Neuronal stem cell (in vitro differentiated cells): ENCODE measurements around the gene MCEMP1.

Source experiments
- DNase-seq: peaks from one replicate; pipeline ENCODE4 v3.0.0-alpha.2; 2013; ENCODE audit warnings: low spot score
- H2AFZ ChIP-seq: one replicate; pipeline ENCODE4 v1.6.1; 2013; ENCODE audit warnings: mild to moderate bottlenecking, low read length, inconsistent platforms
- H2AK5ac ChIP-seq: 2 replicates; pipeline ENCODE4 v1.6.1; 2013; ENCODE audit warnings: low read depth, mild to moderate bottlenecking, inconsistent platforms, low read length, moderate library complexity, mixed read lengths
- H2BK120ac ChIP-seq: 2 replicates; pipeline ENCODE4 v1.6.1; 2013; ENCODE audit warnings: low read depth, mild to moderate bottlenecking, inconsistent platforms, low read length, moderate library complexity, mixed read lengths
- H2BK12ac ChIP-seq: one replicate; pipeline ENCODE4 v1.6.1; 2013; ENCODE audit warnings: low read length, inconsistent platforms
- H2BK15ac ChIP-seq: 2 replicates; pipeline ENCODE4 v1.6.1; 2013; ENCODE audit warnings: mild to moderate bottlenecking, low read length, inconsistent platforms, mixed read lengths
- H2BK5ac ChIP-seq: one replicate; pipeline ENCODE4 v1.6.1; 2013; ENCODE audit warnings: inconsistent platforms, mild to moderate bottlenecking, low read length, moderate library complexity
- H3K14ac ChIP-seq: one replicate; pipeline ENCODE4 v1.6.1; 2013; ENCODE audit warnings: low read length, inconsistent platforms
- H3K18ac ChIP-seq: 2 replicates; pipeline ENCODE4 v1.6.1; 2013; ENCODE audit warnings: low read length, inconsistent platforms
- H3K23ac ChIP-seq: 2 replicates; pipeline ENCODE4 v1.6.1; 2013; ENCODE audit warnings: low read depth, mild to moderate bottlenecking, mixed read lengths, low read length, inconsistent platforms; ENCODE audit not compliant: poor library complexity
- H3K27ac ChIP-seq: replicated peaks from 3 replicates; pipeline ENCODE4 v1.5.1; 2013; ENCODE audit warnings: low read length, inconsistent platforms
- H3K27me3 ChIP-seq, 3 experiments: 2 replicates each; pipeline ENCODE4 v1.6.1; 2013; ENCODE audit warnings: low read length in 3 of 3, mild to moderate bottlenecking in 2 of 3, inconsistent platforms in 1 of 3, low read depth in 1 of 3, mixed read lengths in 1 of 3, moderate library complexity in 1 of 3; ENCODE audit not compliant: control insufficient read depth in 3 of 3, insufficient read depth in 3 of 3
- H3K36me3 ChIP-seq, 2 donors: replicated peaks in 1 of 2; 2 replicates each; pipeline ENCODE4 v1.6.1; 2013; ENCODE audit warnings: low read length in 2 of 2; ENCODE audit not compliant: control insufficient read depth in 2 of 2, insufficient read depth in 2 of 2
- H3K4ac ChIP-seq: 2 replicates; pipeline ENCODE4 v1.6.1; 2013; ENCODE audit warnings: inconsistent platforms, mild to moderate bottlenecking, low read length, moderate library complexity
- H3K4me1 ChIP-seq, 2 donors: 1 replicate in 1 of 2; 2 replicates in 1 of 2; pipeline ENCODE4 v1.6.1; 2013; ENCODE audit warnings: low read length in 2 of 2, low read depth in 1 of 2; ENCODE audit not compliant: control insufficient read depth in 2 of 2, insufficient read depth in 1 of 2
- H3K4me2 ChIP-seq: one replicate; pipeline ENCODE4 v1.6.1; 2013; ENCODE audit warnings: mild to moderate bottlenecking, low read length, inconsistent platforms; ENCODE audit not compliant: insufficient read depth, poor library complexity, severe bottlenecking
- H3K4me3 ChIP-seq, 2 donors: 2 replicates each; pipeline ENCODE4 v1.5.1; 2013; ENCODE audit warnings: low read length in 2 of 2, mild to moderate bottlenecking in 2 of 2, inconsistent platforms in 1 of 2, moderate library complexity in 1 of 2
- H3K79me1 ChIP-seq: one replicate; pipeline ENCODE4 v1.6.1; 2013; ENCODE audit warnings: low read depth, mild to moderate bottlenecking, inconsistent platforms, low read length, moderate library complexity
- H3K9ac ChIP-seq: one replicate; pipeline ENCODE4 v1.6.1; 2013; ENCODE audit warnings: mild to moderate bottlenecking, low read depth, low read length, inconsistent platforms; ENCODE audit not compliant: poor library complexity
- H3K9me3 ChIP-seq, 2 donors: replicated peaks in 1 of 2; 2 replicates each; pipeline versions ENCODE3 to v1.6.1; 2013; ENCODE audit warnings: low read length in 2 of 2, mild to moderate bottlenecking in 2 of 2, inconsistent platforms in 1 of 2, low read depth in 1 of 2, mixed read lengths in 1 of 2, moderate library complexity in 1 of 2; ENCODE audit not compliant: control insufficient read depth in 2 of 2, insufficient read depth in 1 of 2
- H4K8ac ChIP-seq: one replicate; pipeline ENCODE4 v1.6.1; 2013; ENCODE audit warnings: low read depth, mild to moderate bottlenecking, inconsistent platforms, low read length, moderate library complexity
- H4K91ac ChIP-seq: one replicate; pipeline ENCODE4 v1.6.1; 2013; ENCODE audit warnings: low read length, low read depth, mild to moderate bottlenecking, inconsistent platforms; ENCODE audit not compliant: poor library complexity
- WGBS, 2 donors: extraction: QIAGEN DNeasy Blood & Tissue Kit; methylation state at CpG; one replicate each; pipeline ENCODE4 v1.1.7; 2013; ENCODE audit warnings: missing lambda C conversion rate in 2 of 2, mixed read lengths in 1 of 2; ENCODE audit not compliant: insufficient read length in 2 of 2, insufficient replicate concordance in 1 of 2; ENCODE audit errors: extremely low coverage in 2 of 2; 5-methylcytosine and 5-hydroxymethylcytosine counted together

The MCEMP1 gene

GRCh38 chr19:7636317-7636690 lies 40.6 kb upstream of the MCEMP1 start:
- Histone ChIP-seq H3K23ac (peak overlapping the region; percentile 85), H3K79me1 (peaks cover 9% of the 10 kb centered on the region), H3K4me2 (no peak overlapping the region), H2BK5ac (no peak overlapping the region), H2BK15ac (no peak overlapping the region), H3K9ac (peak overlapping the region; percentile 82), H3K18ac (no peak overlapping the region), H3K36me3 (peaks cover 3 to 5% of the 10 kb centered on the region in 2 donors), H2AFZ (no peak overlapping the region), H3K27ac (no peak overlapping the region), H2AK5ac (peak overlapping the region; percentile 96), H3K27me3 (peaks cover 0 to 24% (median 11%) of the 10 kb centered on the region in 3 experiments), H3K4me1 (peaks cover 0 to 7% of the 10 kb centered on the region in 2 donors), H2BK120ac (no peak overlapping the region), H3K4ac (no peak overlapping the region), H3K4me3 (no peak overlapping the region), H4K91ac (no peak overlapping the region), H4K8ac (peak overlapping the region; percentile 86), H2BK12ac (no peak overlapping the region), H3K14ac (no peak overlapping the region), H3K9me3 (peaks cover 0 to 8% of the 10 kb centered on the region in 2 donors)
- WGBS, 2 donors: no CpG with 5 or more reads among the region's 16 CpGs
- no peak for DNase-seq

DNA sequence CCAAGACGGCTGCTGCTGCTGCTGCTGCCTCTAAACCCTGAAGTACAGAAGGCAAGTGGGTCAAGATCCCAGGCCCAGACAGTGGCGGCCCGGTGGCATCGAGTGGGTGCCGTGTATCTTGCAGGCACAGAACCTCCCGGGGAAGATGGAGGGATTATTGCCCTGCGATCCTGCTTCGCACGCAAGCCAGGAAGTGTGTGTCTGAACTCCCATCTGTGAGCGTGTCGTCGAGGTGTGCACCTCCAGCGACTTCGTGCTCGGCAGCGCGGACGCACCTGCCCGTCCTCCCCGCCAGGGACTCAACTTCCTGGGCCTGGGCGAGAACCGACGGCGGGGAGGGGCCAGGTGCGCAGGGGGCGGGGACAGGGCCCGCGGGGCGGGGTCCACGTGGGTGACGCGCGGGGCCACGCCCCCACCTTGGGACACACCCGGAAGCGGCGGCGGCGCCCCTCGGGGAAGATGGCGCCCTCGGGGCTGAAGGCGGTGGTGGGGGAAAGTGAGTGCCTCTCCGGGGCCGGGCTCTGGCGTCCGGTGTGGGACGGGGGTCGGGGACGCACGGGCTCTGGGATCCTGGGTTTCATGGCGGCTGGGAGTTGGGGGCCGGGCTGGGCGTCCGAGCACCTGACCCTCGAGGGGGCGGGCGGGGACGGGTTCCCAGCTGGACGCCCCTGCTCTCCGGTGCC lies 40.1 kb upstream of the MCEMP1 start, which contains the start of gene STXBP2:
Gene STXBP2, plus strand, starts transcription at position 420 of the 683 bp plus-strand sequence. Its CDS starts 40 bp downstream, at position 460.
- peaks cover 3 to 5% of the 10 kb centered on the region in 2 donors for H3K36me3 ChIP-seq
- peak within 1 kb of the TSS; percentile 17 for H2BK15ac ChIP-seq
- H3K23ac ChIP-seq: peak within 1 kb of the TSS; percentile 85
- H2BK12ac ChIP-seq: peak within 1 kb of the TSS; percentile 99
- peaks cover 0 to 24% (median 11%) of the 10 kb centered on the region in 3 experiments for H3K27me3 ChIP-seq
- peak within 1 kb of the TSS; percentile 73 for H3K4me2 ChIP-seq
- H2AK5ac ChIP-seq: peak within 1 kb of the TSS; percentile 96
- peaks cover 0 to 7% of the 10 kb centered on the region in 2 donors for H3K4me1 ChIP-seq
- no CpG with 5 or more reads among the region's 61 CpGs for WGBS, 2 donors
- H4K91ac ChIP-seq: no peak within 1 kb of the TSS
- peak within 1 kb of the TSS; percentile 97 for H3K18ac ChIP-seq
- peak within 1 kb of the TSS; percentile 86 for H4K8ac ChIP-seq
- H3K9ac ChIP-seq: peak within 1 kb of the TSS; percentile 86
- H3K27ac ChIP-seq: no peak within 1 kb of the TSS
- peak; percentile 46 for DNase-seq
- H2AFZ ChIP-seq: no peak within 1 kb of the TSS
- H3K4ac ChIP-seq: peak within 1 kb of the TSS; percentile 37
- H3K79me1 ChIP-seq: peaks cover 9% of the 10 kb centered on the region
- no peak within 1 kb of the TSS for H2BK5ac ChIP-seq
- H3K4me3 ChIP-seq: peak within 1 kb of the TSS in 1 of 2 donors; percentile 68
- H3K9me3 ChIP-seq: peaks cover 0 to 8% of the 10 kb centered on the region in 2 donors
- H3K14ac ChIP-seq: peak within 1 kb of the TSS; percentile 63
- H2BK120ac ChIP-seq: no peak within 1 kb of the TSS

DNA sequence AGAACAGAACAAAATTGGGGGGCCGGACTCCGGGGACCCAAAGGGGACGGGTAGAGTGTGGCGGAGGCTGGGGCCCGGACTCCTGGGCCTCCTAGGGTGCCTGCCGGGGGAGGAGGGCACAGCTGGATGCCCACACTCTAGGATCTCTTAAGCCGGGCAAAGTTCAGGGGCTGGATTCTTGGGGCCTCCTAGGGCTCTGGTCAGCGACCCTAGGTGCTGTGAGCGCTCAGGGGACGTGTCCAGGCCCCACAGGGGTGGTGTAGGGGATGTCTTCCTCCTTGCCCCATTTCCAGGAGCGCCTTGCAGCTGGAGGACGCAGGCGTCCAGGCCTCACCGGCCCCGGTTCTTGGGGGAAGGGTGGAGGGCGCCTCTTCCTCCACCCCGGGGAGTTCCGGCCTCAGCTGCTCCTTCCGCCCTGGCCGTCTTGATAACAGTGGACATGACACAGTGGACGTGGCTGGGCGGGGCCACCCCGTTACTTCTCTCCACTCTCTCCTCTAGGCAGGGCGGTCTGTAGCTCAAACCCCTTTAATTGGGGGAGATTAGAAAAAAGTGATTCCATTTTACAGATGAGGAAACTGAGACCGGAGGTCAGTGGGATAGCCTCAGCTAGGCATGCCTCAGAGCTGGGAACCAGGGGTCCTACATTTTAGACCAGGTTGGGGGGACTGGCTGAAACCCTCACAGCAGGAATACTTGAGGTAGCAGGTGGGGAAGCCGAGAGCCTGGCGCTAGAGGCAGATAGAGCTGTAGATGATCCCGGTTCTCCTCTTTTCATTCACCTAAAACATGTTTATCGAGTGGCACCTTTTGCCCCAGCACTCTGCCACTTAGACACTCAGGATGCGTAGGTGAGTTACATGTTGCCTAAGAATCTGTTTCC lies 39.3 kb upstream of the MCEMP1 start:
- H3K4me3 ChIP-seq: peak overlapping the region in 1 of 2 donors; percentile 68
- peaks cover 0 to 7% of the 10 kb centered on the region in 2 donors for H3K4me1 ChIP-seq
- H3K27me3 ChIP-seq: peaks cover 0 to 24% (median 11%) of the 10 kb centered on the region in 3 experiments
- H3K9ac ChIP-seq: no peak overlapping the region
- peak overlapping the region; percentile 38 for H3K14ac ChIP-seq
- H2BK5ac ChIP-seq: no peak overlapping the region
- no peak overlapping the region for H4K91ac ChIP-seq
- WGBS, 2 donors: no CpG with 5 or more reads among the region's 30 CpGs
- H3K9me3 ChIP-seq: peaks cover 0 to 8% of the 10 kb centered on the region in 2 donors
- peak overlapping the region; percentile 87 for H3K18ac ChIP-seq
- no peak overlapping the region for H4K8ac ChIP-seq
- peak overlapping the region; percentile 7 for H2AK5ac ChIP-seq
- no peak for DNase-seq
- peaks cover 0 to 3% of the 10 kb centered on the region in 2 donors for H3K36me3 ChIP-seq
- peaks cover 3% of the 10 kb centered on the region for H3K79me1 ChIP-seq
- no peak overlapping the region for H2AFZ ChIP-seq
- peak overlapping the region; percentile 73 for H3K4me2 ChIP-seq
- H2BK12ac ChIP-seq: no peak overlapping the region
- no peak overlapping the region for H3K27ac ChIP-seq
- H3K4ac ChIP-seq: peak overlapping the region; percentile 37
- peak overlapping the region; percentile 17 for H2BK15ac ChIP-seq
- H2BK120ac ChIP-seq: no peak overlapping the region
- H3K23ac ChIP-seq: peak overlapping the region; percentile 85
